CD8-positive, alpha-beta memory T cell (primary cell): ENCODE data around the gene DDX5. TPM values are rescaled to one million over a fixed set of nuclear protein-coding genes. Genes with fewer than 3 reads are reported as not detected.

Source experiments
- CTCF ChIA-PET: fragments of 350-600 bp; sonication (Branson Sonifier 250); formaldehyde crosslinking; loops from one replicate; lab custom pipeline; 2021; ENCODE audit warnings: antibody characterized with exemption; lab: Charles Lee
- POLR2A ChIA-PET: fragments of 350-600 bp; sonication (Branson Sonifier 250); formaldehyde crosslinking; loops from one replicate; lab custom pipeline; 2021; ENCODE audit warnings: antibody characterized with exemption; lab: Charles Lee
- DNase-seq, 5 donors: peaks; one replicate each; pipeline versions ENCODE4 v3.0.0 to v3.0.0-alpha.2; 2020 to 2022; ENCODE audit warnings: mixed read lengths in 1 of 5
- H3K27ac ChIP-seq: one replicate; pipeline ENCODE4 v1.7.0; 2013; ENCODE audit warnings: low read depth, mild to moderate bottlenecking, low read length, moderate library complexity
- H3K27me3 ChIP-seq: 2 replicates; pipeline ENCODE4 v1.7.0; 2013; ENCODE audit warnings: low read length, mild to moderate bottlenecking; ENCODE audit not compliant: insufficient read depth, poor library complexity, severe bottlenecking
- H3K36me3 ChIP-seq: 2 replicates; pipeline ENCODE4 v1.7.0; 2013; ENCODE audit warnings: mild to moderate bottlenecking, low read length, moderate library complexity; ENCODE audit not compliant: insufficient read depth
- H3K4me1 ChIP-seq: 2 replicates; pipeline ENCODE4 v1.7.0; 2013; ENCODE audit warnings: mild to moderate bottlenecking, low read length, moderate library complexity; ENCODE audit not compliant: insufficient read depth
- H3K4me3 ChIP-seq: 2 replicates; pipeline ENCODE4 v1.7.0; 2013; ENCODE audit warnings: mild to moderate bottlenecking, low read length
- H3K9me3 ChIP-seq: 2 replicates; pipeline ENCODE4 v1.7.0; 2013; ENCODE audit warnings: mild to moderate bottlenecking, low read length
- H3K27ac Mint-ChIP-seq, 8 donors: one replicate each; pipeline ENCODE4 v1.8.0; 2020 to 2021; ENCODE audit warnings: mixed read lengths in 8 of 8, mild to moderate bottlenecking in 6 of 8, inconsistent platforms in 3 of 8, moderate library complexity in 3 of 8
- H3K27me3 Mint-ChIP-seq, 2 donors: one replicate each; pipeline ENCODE4 v1.8.0; 2020 to 2021; ENCODE audit warnings: mixed read lengths in 2 of 2, mild to moderate bottlenecking in 1 of 2, moderate library complexity in 1 of 2
- H3K36me3 Mint-ChIP-seq, 3 donors: one replicate each; pipeline ENCODE4 v1.8.0; 2020 to 2021; ENCODE audit warnings: mixed read lengths in 3 of 3, inconsistent platforms in 1 of 3, mild to moderate bottlenecking in 1 of 3
- H3K4me1 Mint-ChIP-seq, 3 donors: one replicate each; pipeline ENCODE4 v1.8.0; 2020 to 2021; ENCODE audit warnings: mixed read lengths in 3 of 3, inconsistent platforms in 1 of 3, mild to moderate bottlenecking in 1 of 3
- H3K4me3 Mint-ChIP-seq, 7 donors: one replicate each; pipeline ENCODE4 v1.8.0; 2020 to 2021; ENCODE audit warnings: mixed read lengths in 7 of 7, mild to moderate bottlenecking in 6 of 7, moderate library complexity in 4 of 7, inconsistent platforms in 2 of 7
- H3K9me3 Mint-ChIP-seq, 5 donors: one replicate each; pipeline ENCODE4 v1.8.0; 2020 to 2022; ENCODE audit warnings: mixed read lengths in 5 of 5, mild to moderate bottlenecking in 3 of 5, moderate library complexity in 2 of 5, inconsistent platforms in 1 of 5
- polyA plus RNA-seq: library from polyadenylated mRNA; unstranded; fragments of 300-500 nt; fragmentation: Illumina TruSeq; gene quantifications from one replicate; pipeline ENCODE4 v1.2.3, GENCODE V29; 2021
- total RNA-seq, 2 experiments: library from RNA; stranded (reverse); gene quantifications; one replicate each; pipeline ENCODE4 v1.2.3, GENCODE V29; 2021

DDX5 gene
- total and polyA plus RNA-seq, 3 experiments from 2014 or later = 855 to 1,275 (median 861) TPM

DNA sequence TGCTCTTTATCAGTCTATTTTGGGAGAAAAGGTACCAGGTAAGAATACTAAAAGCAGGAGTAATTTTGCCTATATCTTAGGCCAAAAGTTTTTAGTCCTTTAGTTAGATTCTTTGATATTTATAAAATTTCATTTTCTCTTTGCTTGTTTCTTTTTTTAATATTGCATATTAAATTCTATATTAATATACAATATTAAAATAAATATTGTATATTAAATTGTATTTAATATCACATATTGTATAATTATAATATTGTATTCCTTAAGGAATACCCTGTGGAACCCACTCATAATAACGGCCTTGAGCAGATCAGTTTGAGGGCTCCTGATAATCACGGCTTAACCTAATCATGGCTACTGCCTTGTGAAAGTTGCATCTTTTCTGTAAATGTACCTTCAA is 2.6 kb upstream of the DDX5 start:
- Mint-ChIP-seq H3K36me3 (peaks cover 14 to 84% (median 30%) of the 10 kb centered on the region in 3 donors), H3K4me1 (peaks cover 45 to 70% (median 62%) of the 10 kb centered on the region in 3 donors), H3K27me3 (peaks cover 0 to 21% of the 10 kb centered on the region in 2 donors), H3K27ac (peak overlapping the region in 3 of 8 donors; percentile 49 to 54 (median 50)), H3K9me3 (peaks cover 0 to 3% (median 2%) of the 10 kb centered on the region in 5 donors), H3K4me3 (peak overlapping the region; percentile 32 to 100 (median 69))
- peaks cover 28% of the 10 kb centered on the region for H3K36me3 ChIP-seq
- peaks cover 30% of the 10 kb centered on the region for H3K4me1 ChIP-seq
- POLR2A ChIA-PET = interaction anchor here (0.5 to 1.6 kb wide), 3 partner anchors 12 to 105 kb away, joined by 3 to 10 read pairs (median 3); partner anchors contain the start of gene POLG2
- H3K4me3 ChIP-seq = no peak overlapping the region
- no peaks in the 10 kb centered on the region for H3K9me3 ChIP-seq
- H3K27me3 ChIP-seq = no peaks in the 10 kb centered on the region
- CTCF ChIA-PET = no interaction called here
- no peak for DNase-seq
- H3K27ac ChIP-seq = no peak overlapping the region

DNA sequence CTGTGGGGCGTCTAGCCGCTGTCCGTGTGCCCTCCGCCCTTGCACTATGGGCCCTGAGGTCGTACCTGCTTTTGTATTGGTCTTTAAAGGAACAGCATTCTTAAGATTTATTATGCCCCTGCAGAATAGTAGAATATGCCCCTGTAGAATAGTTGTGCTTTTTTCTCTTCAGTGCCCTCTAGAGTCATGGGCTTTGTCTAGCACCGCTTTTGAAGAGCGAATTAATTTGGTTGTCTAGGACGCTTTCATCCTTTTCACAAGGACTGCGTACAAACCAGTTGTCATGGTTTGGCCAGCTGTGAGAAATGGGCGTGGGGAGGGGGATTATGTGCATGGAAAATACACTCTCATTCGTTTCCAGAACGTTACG is 1.3 kb upstream of the DDX5 start:
- Histone ChIP-seq H3K27me3 (no peaks in the 10 kb centered on the region), H3K4me1 (peaks cover 42% of the 10 kb centered on the region), H3K27ac (peak overlapping the region; percentile 98), H3K36me3 (peaks cover 34% of the 10 kb centered on the region), H3K4me3 (peak overlapping the region; percentile 91), H3K9me3 (no peaks in the 10 kb centered on the region)
- DNase-seq = peak; percentile 7 to 74 (median 57)
- ChIA-PET CTCF (interaction anchor here (0.7 to 4.1 kb wide), 7 partner anchors 11 to 202 kb away, joined by 3 to 42 read pairs (median 4); partner anchors contain the start of gene POLG2), POLR2A (interaction anchor here (0.6 to 4.5 kb wide), 12 partner anchors 8 to 1067 kb away, joined by 3 to 168 read pairs (median 8); partner anchors contain the start of genes CCDC47, DDX42 and POLG2)
- Mint-ChIP-seq H3K9me3 (peaks cover 0 to 3% (median 2%) of the 10 kb centered on the region in 5 donors), H3K36me3 (peaks cover 24 to 84% (median 35%) of the 10 kb centered on the region in 3 donors), H3K4me1 (peaks cover 49 to 74% (median 68%) of the 10 kb centered on the region in 3 donors), H3K27me3 (peaks cover 0 to 24% of the 10 kb centered on the region in 2 donors), H3K27ac (peak overlapping the region; percentile 99 to 100 (median 99)), H3K4me3 (peak overlapping the region; percentile 96 to 100 (median 99))

DNA sequence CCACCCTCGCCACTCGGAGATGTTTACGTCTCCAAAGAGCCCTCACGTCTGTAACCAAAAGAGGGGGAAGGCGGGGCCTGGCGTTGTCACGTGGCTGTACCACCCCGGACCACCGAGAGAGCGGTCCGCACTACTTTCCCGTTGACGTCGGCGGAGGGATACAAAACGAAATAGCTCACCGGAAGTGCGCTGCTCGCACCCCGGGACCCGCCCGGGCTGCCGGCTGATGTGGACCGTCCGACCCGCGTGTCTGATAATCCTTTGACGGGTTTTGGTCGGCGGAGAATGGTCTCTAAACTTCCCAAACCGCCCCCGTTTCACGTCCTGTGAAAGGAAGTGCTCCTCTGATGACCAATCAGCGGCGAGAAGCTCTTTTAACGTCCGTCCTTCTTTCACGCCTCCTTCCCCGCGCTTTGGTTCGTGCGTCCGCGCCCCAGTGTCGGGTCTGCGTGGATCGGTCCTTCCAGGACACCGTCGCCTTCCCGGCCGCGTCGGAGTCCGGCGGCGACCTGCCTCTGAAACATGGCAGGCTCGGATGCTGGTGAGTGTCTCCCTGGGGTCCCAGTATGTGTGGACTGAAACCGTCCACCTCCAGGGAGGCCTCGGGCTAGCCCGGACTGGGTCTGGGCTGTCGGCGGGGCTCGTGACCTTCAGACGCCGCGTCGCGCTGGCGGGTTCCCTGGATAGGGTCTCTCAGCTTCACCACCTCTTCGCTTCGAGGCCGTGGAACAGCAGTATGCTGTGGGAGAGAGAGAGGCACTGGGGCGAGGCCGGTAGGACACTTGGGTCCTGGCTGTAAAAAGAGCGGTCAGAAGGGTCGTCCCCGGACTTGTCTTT is 705 bp upstream of the DDX5 start, which contains the start of gene CEP95:
CEP95 (plus strand) TSS at position 402 of the 837 bp plus-strand sequence; CDS start at position 523, 121 bp downstream.
- H3K4me3 ChIP-seq = peak within 1 kb of the TSS; percentile 91
- peak within 1 kb of the TSS; percentile 98 for H3K27ac ChIP-seq
- no peaks in the 10 kb centered on the region for H3K27me3 ChIP-seq
- H3K36me3 ChIP-seq = peaks cover 40% of the 10 kb centered on the region
- H3K36me3 Mint-ChIP-seq = peaks cover 30 to 86% (median 41%) of the 10 kb centered on the region in 3 donors
- H3K9me3 ChIP-seq = no peaks in the 10 kb centered on the region
- peak within 1 kb of the TSS; percentile 96 to 100 (median 99) for H3K4me3 Mint-ChIP-seq
- peaks cover 53 to 77% (median 70%) of the 10 kb centered on the region in 3 donors for H3K4me1 Mint-ChIP-seq
- peak within 1 kb of the TSS; percentile 99 to 100 (median 99) for H3K27ac Mint-ChIP-seq
- peaks cover 48% of the 10 kb centered on the region for H3K4me1 ChIP-seq
- peaks cover 0 to 3% (median 2%) of the 10 kb centered on the region in 5 donors for H3K9me3 Mint-ChIP-seq
- H3K27me3 Mint-ChIP-seq = peaks cover 0 to 24% of the 10 kb centered on the region in 2 donors
- peak; percentile 93 to 99 (median 97) for DNase-seq
- ChIA-PET POLR2A (interaction anchor here (0.5 to 4.5 kb wide), 20 partner anchors 9 to 1739 kb away, joined by 3 to 168 read pairs (median 4); partner anchors contain the start of genes CCDC47, DDX42, LIMD2 and POLG2), CTCF (interaction anchor here (0.7 to 4.1 kb wide), 7 partner anchors 10 to 202 kb away, joined by 3 to 42 read pairs (median 4); partner anchors contain the start of gene POLG2)

DNA sequence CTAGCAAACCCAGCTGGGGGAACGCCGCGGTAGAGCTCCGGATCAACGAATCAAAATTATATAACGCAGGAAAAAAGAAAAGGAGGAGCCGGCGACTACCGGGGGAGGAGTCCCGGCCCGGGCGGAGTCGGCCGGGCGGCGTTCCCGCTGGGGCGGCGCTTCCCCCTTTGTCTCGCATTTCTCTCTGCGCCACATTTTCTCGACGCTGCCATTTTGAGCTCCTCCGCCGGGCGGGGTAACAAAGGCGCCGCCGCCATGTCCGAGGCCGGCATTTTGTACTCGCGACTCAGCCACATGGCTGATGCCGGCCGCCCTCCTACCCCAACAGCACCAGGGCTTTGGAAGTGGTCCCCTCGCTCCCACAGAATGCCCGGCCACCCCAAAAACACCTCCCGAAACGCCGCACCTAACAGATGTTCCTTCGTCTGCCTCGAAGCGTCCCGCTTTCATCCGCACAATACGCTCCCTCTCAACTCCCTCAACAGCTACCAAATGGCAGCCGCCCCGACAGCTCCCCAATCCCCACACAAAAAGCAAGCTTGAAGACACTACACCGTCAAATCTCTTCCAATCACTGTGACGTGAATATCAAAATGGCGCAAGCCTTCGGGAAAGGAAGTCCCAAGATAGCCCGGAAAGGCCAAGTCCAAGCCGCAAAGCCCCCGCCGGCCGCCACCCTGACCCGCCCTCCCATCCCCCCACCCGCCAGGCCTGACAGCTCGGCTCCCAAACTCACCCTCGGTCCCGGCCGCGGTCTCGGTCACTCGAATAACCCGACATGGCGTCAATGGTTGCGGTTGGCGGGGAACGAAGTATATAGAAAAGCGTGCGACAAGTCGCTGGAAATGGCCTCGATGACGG is 519 bp downstream of the DDX5 start:
- peak overlapping the region; percentile 96 to 100 (median 99) for H3K4me3 Mint-ChIP-seq
- peak; percentile 75 to 94 (median 87) for DNase-seq
- Histone ChIP-seq H3K27me3 (no peaks in the 10 kb centered on the region), H3K27ac (peak overlapping the region; percentile 98), H3K4me3 (peak overlapping the region; percentile 91), H3K4me1 (peaks cover 60% of the 10 kb centered on the region), H3K36me3 (peaks cover 52% of the 10 kb centered on the region), H3K9me3 (no peaks in the 10 kb centered on the region)
- H3K27ac Mint-ChIP-seq = peak overlapping the region; percentile 99 to 100 (median 99)
- peaks cover 0 to 3% (median 2%) of the 10 kb centered on the region in 5 donors for H3K9me3 Mint-ChIP-seq
- H3K4me1 Mint-ChIP-seq = peaks cover 62 to 81% (median 75%) of the 10 kb centered on the region in 3 donors
- peaks cover 39 to 86% (median 48%) of the 10 kb centered on the region in 3 donors for H3K36me3 Mint-ChIP-seq
- ChIA-PET CTCF (interaction anchor here (1.0 to 4.1 kb wide), 7 partner anchors 9 to 485 kb away, joined by 3 to 42 read pairs (median 4); partner anchors contain the start of genes ICAM2 and POLG2), POLR2A (interaction anchor here (0.6 to 4.5 kb wide), 20 partner anchors 8 to 805 kb away, joined by 3 to 168 read pairs (median 8); partner anchors contain the start of genes CCDC47, DDX42, ERN1 and LIMD2)
- H3K27me3 Mint-ChIP-seq = peaks cover 0 to 24% of the 10 kb centered on the region in 2 donors

DNA sequence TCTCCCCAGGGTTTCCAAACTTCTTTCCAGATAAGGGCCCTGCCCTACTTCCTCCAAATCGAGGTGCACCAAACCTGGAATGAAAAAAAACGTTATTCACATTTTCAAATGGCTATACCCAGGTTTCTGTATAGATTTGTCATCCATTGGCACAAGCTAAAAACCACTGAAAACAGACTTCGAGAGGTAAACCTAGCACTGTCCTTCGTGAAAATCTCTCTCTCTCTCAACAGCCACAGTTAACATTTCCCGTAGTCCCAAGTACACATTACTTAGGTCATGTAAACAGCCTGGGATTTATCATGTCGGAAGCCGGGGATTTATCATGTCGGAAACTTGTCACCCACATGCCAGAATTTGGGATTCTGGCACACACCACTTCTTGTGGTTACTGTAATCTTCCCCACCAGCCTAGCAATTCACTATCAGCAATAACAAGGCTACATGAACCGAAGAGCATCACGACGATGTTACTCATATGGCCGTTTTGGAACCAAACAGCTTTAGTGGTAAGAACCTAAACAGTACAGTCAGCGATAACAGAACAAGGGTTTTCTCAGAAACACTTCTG is 1.2 kb downstream of the DDX5 start:
- ChIA-PET CTCF (interaction anchor here (1.0 to 4.1 kb wide), 7 partner anchors 8 to 484 kb away, joined by 3 to 42 read pairs (median 4); partner anchors contain the start of genes ICAM2 and POLG2), POLR2A (interaction anchor here (0.6 to 4.5 kb wide), 17 partner anchors 8 to 804 kb away, joined by 3 to 168 read pairs (median 8); partner anchors contain the start of genes CCDC47, DDX42, ERN1 and LIMD2)
- H3K36me3 Mint-ChIP-seq = peaks cover 42 to 87% (median 51%) of the 10 kb centered on the region in 3 donors
- peaks cover 64 to 82% (median 75%) of the 10 kb centered on the region in 3 donors for H3K4me1 Mint-ChIP-seq
- peaks cover 0 to 3% (median 2%) of the 10 kb centered on the region in 5 donors for H3K9me3 Mint-ChIP-seq
- H3K4me3 Mint-ChIP-seq = peak overlapping the region; percentile 96 to 100 (median 99)
- H3K4me1 ChIP-seq = peaks cover 62% of the 10 kb centered on the region
- peak overlapping the region; percentile 91 for H3K4me3 ChIP-seq
- H3K36me3 ChIP-seq = peaks cover 59% of the 10 kb centered on the region
- peak overlapping the region; percentile 98 for H3K27ac ChIP-seq
- DNase-seq = no peak
- no peaks in the 10 kb centered on the region for H3K9me3 ChIP-seq
- no peaks in the 10 kb centered on the region for H3K27me3 ChIP-seq
- peak overlapping the region; percentile 99 to 100 (median 99) for H3K27ac Mint-ChIP-seq
- H3K27me3 Mint-ChIP-seq = peaks cover 0 to 26% of the 10 kb centered on the region in 2 donors

DNA sequence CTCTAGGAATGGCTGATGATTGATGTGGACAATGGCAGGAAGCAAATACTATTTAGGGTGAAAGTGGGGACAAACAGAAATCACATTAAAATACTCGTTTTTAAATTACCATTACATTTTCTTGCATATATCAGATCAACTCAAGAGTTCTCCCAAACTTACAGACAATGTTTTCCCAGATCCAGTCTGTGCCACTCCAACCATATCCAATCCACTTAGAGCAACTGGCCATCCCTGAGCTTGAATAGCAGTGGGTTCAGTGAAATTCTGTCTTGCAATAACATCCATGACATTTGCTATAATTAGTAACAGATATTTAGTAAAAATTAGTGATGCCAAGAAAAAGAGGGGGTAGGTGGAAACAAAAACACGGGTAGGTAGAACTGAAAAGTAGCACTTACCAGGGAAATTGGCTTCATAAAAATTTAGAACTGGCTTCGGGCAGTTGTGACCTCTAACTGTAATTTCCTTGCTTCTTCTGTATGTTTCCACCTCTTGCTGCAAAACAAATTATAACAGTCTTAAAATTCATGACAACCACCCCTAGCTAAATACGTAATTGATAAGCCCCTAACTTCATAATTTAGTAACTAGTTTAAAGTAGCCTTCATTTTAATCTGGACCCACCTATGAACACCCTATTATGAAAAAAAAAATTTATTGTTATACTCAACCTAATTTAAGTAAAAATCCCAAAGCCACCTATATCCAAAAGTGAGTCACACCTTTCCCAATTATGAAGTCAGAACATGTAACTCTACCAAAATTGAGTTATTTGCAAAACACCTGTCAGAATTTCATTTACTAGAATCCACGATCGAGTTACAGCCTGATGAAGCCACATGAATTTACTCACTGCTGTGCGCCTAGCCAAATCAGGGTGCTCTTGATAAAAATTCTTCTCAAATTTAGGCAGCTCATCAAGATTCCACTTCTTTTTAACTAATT is 2.0 kb downstream of the DDX5 start:
- peaks cover 57% of the 10 kb centered on the region for H3K4me1 ChIP-seq
- no peaks in the 10 kb centered on the region for H3K27me3 ChIP-seq
- Mint-ChIP-seq H3K4me3 (peak overlapping the region; percentile 96 to 100 (median 99)), H3K27ac (peak overlapping the region; percentile 99 to 100 (median 99)), H3K27me3 (peaks cover 0 to 26% of the 10 kb centered on the region in 2 donors), H3K4me1 (peaks cover 64 to 83% (median 77%) of the 10 kb centered on the region in 3 donors), H3K9me3 (peaks cover 0 to 3% (median 2%) of the 10 kb centered on the region in 5 donors), H3K36me3 (peaks cover 42 to 90% (median 56%) of the 10 kb centered on the region in 3 donors)
- H3K4me3 ChIP-seq = peak overlapping the region; percentile 91
- peak in 1 of 5 donors; percentile 21 for DNase-seq
- ChIA-PET CTCF (interaction anchor here (1.2 to 4.1 kb wide), 5 partner anchors 7 to 15 kb away, joined by 3 to 37 read pairs (median 4); partner anchors contain the start of gene POLG2), POLR2A (interaction anchor here (1.0 to 4.5 kb wide), 3 partner anchors 7 to 13 kb away, joined by 3 to 168 read pairs (median 18); partner anchors contain the start of gene POLG2)
- H3K9me3 ChIP-seq = no peaks in the 10 kb centered on the region
- peak overlapping the region; percentile 98 for H3K27ac ChIP-seq
- peaks cover 64% of the 10 kb centered on the region for H3K36me3 ChIP-seq
